Esophagus (tissue), 2 donors: ENCODE data around the gene DHX38. TPM values are rescaled to one million over a fixed set of nuclear protein-coding genes. Genes with fewer than 3 reads are reported as not detected.

ENCODE experiments used
- H3K27ac ChIP-seq, 2 donors: one replicate each; pipeline ENCODE4 v1.5.1; 2013; ENCODE audit warnings: low read depth in 2 of 2, mild to moderate bottlenecking in 2 of 2, inconsistent platforms in 1 of 2, low read length in 1 of 2, moderate library complexity in 1 of 2
- H3K27me3 ChIP-seq, 2 donors: one replicate each; pipeline ENCODE4 v1.6.1; 2013; ENCODE audit warnings: low read length in 2 of 2, control low read depth in 1 of 2, mild to moderate bottlenecking in 1 of 2; ENCODE audit not compliant: insufficient read depth in 2 of 2, control insufficient read depth in 1 of 2
- H3K36me3 ChIP-seq, 2 donors: one replicate each; pipeline ENCODE4 v1.6.1; 2013; ENCODE audit warnings: low read length in 1 of 2; ENCODE audit not compliant: control insufficient read depth in 2 of 2, insufficient read depth in 2 of 2
- H3K4me1 ChIP-seq, 2 donors: one replicate each; pipeline ENCODE4 v1.6.1; 2013; ENCODE audit warnings: low read length in 1 of 2; ENCODE audit not compliant: control insufficient read depth in 2 of 2, insufficient read depth in 2 of 2
- H3K4me3 ChIP-seq, 2 donors: one replicate each; pipeline ENCODE4 v1.5.1; 2013; ENCODE audit warnings: low read length in 2 of 2, mild to moderate bottlenecking in 2 of 2, low read depth in 1 of 2, moderate library complexity in 1 of 2
- H3K9me3 ChIP-seq, 2 donors: one replicate each; pipeline ENCODE4 v1.6.1; 2013; ENCODE audit warnings: mild to moderate bottlenecking in 2 of 2, low read depth in 1 of 2, low read length in 1 of 2, moderate library complexity in 1 of 2; ENCODE audit not compliant: control insufficient read depth in 2 of 2, insufficient read depth in 1 of 2
- whole genome bisulfite sequencing, 2 donors: extraction: QIAGEN DNeasy Blood & Tissue Kit; methylation state at CpG; one replicate each; pipeline ENCODE4 v1.1.7; 2013; 5-methylcytosine and 5-hydroxymethylcytosine counted together
- polyA plus RNA-seq, 2 donors: library from polyadenylated mRNA; stranded (reverse); fragments of 200-250 nt; gene quantifications; one replicate each; pipeline ENCODE4 v1.2.3, GENCODE V29; 2013
- donor health status: healthy with polysubstance abuse.
- donor health status: Bipolar disorder and iron deficiency.

DHX38 gene
- polyA plus RNA-seq, 2 donors, result 33.7 to 39.6 TPM

DNA sequence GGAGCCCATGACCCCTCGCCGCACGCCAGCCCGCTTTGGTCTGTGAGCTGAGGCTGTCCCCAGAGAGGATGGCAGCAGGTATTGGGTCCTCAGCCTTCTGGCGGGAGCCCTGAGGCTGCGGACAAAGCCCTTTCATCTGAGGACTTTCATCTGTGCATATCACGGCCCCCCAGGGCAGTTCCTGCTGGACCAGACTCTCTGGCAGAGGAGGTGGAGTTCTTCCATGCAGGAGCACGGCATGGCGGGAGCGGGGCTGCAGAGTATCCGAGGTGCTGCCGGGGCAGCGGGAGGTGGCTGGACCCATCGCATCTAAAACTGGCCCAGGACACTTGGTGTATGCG is 18.8 kb downstream of the DHX38 start:
- no peaks in the 10 kb centered on the region for H3K9me3 ChIP-seq
- H3K4me3 ChIP-seq, result no peak overlapping the region
- WGBS, 2 donors, result 86 to 90% methylated on average over 15 of the region's 15 CpGs
- H3K27me3 ChIP-seq, result no peaks in the 10 kb centered on the region
- no peaks in the 10 kb centered on the region for H3K4me1 ChIP-seq
- H3K27ac ChIP-seq, result no peak overlapping the region
- H3K36me3 ChIP-seq, result peaks cover 26 to 47% of the 10 kb centered on the region in 2 donors

DNA sequence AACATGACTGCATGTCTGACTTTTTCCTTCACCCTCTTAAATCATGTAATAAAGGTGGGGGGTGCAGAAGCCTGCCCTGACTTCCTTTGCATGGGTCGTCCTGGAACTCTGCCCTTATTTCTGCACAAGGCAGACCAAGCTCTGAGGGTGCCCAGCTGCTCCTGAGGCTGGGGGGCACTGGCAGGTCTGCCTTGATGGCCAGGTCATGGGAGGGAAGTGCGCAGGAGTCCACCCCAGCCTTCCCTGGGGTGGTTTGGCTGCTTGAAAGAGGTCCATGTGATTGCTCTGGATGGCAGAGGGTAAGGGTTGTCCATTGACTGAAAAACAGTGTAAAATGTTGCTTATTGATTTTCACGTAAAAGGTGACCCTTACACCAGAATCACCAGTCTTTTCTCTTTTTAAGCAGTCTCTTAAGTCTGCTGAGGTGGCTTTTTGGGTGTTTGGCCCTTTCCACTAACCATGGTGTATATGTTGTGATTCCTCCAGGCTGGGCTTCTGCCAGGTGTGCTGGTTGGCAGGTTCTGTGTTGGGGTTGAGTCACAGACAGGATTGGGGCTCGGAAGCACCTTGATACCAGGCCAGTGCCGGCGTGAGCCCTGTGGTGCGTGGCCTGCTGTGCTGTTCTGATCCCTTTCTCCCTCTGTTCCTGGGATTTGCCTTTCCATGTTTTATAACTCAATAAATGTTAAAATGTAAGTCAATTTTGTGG is 19.4 kb downstream of the DHX38 start:
- WGBS, 2 donors, result 75 to 79% methylated on average over 7 of the region's 7 CpGs
- Histone ChIP-seq H3K9me3 (no peaks in the 10 kb centered on the region), H3K36me3 (peaks cover 24 to 42% of the 10 kb centered on the region in 2 donors), H3K27ac (no peak overlapping the region), H3K4me3 (no peak overlapping the region), H3K4me1 (no peaks in the 10 kb centered on the region), H3K27me3 (no peaks in the 10 kb centered on the region)

DNA sequence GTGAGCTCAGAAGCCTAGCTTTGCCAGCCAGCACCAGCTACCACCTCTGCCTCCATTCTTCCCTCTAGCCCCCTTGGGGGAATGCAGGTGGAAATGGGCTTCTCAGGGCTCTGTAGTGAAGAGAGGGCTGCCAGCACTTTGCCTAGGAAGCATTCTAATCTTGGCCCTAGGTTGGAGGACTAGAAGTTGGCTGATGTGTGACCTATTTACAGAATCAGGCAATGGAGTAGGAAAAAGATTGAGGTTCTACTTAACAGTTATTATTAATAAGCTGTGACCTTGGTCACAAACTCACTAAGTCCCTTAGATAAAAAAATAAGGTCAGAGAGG is 19.9 kb downstream of the DHX38 start:
- Histone ChIP-seq H3K27ac (no peak overlapping the region), H3K4me1 (no peaks in the 10 kb centered on the region), H3K36me3 (peaks cover 22 to 37% of the 10 kb centered on the region in 2 donors), H3K27me3 (no peaks in the 10 kb centered on the region), H3K4me3 (no peak overlapping the region), H3K9me3 (no peaks in the 10 kb centered on the region)

DNA sequence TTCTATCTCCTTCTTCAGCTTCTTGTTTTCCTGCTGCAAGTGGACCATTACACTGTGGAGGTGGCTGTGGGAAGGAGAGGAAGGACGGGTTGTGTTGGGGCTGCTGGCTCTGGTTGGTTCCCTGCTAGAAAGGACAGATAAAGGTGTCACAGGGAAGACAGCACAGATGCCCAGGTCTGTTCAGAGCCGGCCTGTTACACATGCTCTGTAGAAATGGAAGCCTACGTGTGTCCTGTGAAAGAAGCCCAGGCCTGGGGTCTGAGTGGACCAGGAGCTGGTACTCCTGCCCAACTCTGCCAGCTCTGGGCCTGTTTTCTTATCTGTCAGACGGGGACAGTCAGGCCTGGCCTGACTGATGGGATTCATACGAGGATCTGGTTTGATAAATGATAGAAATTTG is 26.4 kb downstream of the DHX38 start:
- WGBS, 2 donors, result 84 to 89% methylated on average over 5 of the region's 5 CpGs

DNA sequence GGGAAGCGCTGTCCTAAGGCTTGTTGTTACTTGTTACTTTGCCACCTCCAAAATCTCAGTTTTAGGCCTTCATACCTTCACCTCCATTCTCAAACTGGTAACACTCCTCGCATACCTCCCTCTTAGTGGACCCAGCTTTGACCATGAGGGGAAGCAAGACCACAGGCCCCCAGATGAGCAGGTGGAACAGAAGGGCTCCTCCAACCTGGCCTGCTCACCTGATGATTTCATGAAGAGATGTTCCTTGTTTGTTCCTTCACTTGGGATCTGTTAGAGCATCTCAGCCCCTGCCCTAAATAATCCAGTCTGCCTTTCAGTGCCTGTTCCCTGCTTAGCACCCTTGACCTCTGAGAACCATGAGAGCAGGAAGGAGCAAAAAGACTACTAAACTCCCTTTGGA is 28.7 kb downstream of the DHX38 start:
- Histone ChIP-seq H3K27me3 (no peaks in the 10 kb centered on the region), H3K4me1 (no peaks in the 10 kb centered on the region), H3K9me3 (no peaks in the 10 kb centered on the region), H3K27ac (no peak overlapping the region), H3K36me3 (no peaks in the 10 kb centered on the region), H3K4me3 (no peak overlapping the region)
- 92 to 100% methylated on average over 2 of the region's 2 CpGs for WGBS, 2 donors

More for the DNA sequence above, 26.4 kb downstream of the DHX38 start:
- Histone ChIP-seq H3K27me3 (no peaks in the 10 kb centered on the region), H3K27ac (no peak overlapping the region), H3K9me3 (no peaks in the 10 kb centered on the region), H3K4me1 (no peaks in the 10 kb centered on the region), H3K36me3 (no peaks in the 10 kb centered on the region), H3K4me3 (no peak overlapping the region)

DNA sequence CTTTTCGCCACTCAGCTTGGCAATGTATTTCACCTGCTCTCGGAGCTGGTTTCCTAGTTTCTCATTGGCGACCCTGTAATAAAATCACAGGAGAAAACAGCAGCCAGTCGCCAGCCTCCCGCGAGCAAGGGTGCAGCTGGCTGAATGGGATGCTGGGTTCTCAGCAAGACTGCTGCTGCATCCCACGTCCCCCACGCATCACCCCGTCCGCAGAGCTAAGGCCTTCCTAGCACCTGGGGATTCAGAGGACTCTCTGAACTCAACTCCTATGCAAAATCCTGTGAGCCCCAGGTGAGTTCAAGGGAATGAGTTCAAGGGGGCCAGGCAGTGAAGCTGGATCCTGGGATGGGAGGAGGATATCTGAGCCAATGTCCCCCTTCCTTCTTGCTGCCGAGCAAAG is 29.3 kb downstream of the DHX38 start:
- H3K27me3 ChIP-seq, result no peaks in the 10 kb centered on the region
- 87 to 91% methylated on average over 11 of the region's 11 CpGs for WGBS, 2 donors
- H3K36me3 ChIP-seq, result no peaks in the 10 kb centered on the region
- no peaks in the 10 kb centered on the region for H3K9me3 ChIP-seq
- H3K4me3 ChIP-seq, result no peak overlapping the region
- no peaks in the 10 kb centered on the region for H3K4me1 ChIP-seq
- H3K27ac ChIP-seq, result no peak overlapping the region

DNA sequence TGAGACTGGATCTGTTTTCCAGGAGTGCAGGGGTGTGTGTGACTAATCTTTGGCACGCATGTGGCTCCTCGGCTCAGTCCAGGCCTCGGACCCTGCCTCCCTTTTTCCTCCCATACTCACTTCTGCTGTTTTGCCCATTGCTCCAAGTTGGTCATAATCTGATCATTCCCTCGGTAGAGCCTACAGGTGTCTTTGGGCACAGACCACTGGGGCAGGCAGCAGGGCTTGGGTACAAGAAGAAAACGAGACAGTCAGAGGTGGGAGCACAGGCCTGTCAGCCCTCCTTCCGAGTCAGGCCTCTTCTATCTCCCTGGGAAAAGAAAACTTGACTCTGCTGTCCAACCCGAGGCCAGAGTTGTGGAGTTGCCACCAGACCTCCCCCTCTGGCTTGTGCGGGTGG is 29.8 kb downstream of the DHX38 start:
- H3K4me1 ChIP-seq, result no peaks in the 10 kb centered on the region
- no peaks in the 10 kb centered on the region for H3K36me3 ChIP-seq
- H3K27ac ChIP-seq, result no peak overlapping the region
- WGBS, 2 donors, result 78 to 79% methylated on average over 8 of the region's 8 CpGs
- no peaks in the 10 kb centered on the region for H3K27me3 ChIP-seq
- H3K4me3 ChIP-seq, result no peak overlapping the region
- no peaks in the 10 kb centered on the region for H3K9me3 ChIP-seq

DNA sequence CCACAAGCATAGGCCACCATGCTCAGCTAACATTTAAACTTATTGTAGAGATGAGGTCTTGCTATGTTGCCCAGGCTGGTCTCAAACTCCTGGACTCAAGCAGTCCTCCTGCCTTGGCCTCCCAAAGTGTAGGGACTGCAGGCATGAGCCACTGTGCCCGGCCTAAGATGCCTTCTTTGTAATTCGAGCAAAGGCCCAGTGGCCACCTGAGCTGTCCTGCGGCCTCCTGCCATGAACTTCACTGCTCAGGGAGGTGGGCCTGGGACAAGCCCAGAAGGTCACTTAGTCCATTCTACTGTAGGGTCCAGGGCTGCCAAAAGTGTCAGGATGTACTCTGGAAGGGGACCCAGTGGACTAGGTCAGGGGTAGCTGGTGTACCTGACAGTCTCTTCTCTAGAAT is 30.5 kb downstream of the DHX38 start:
- Histone ChIP-seq H3K4me1 (no peaks in the 10 kb centered on the region), H3K27me3 (no peaks in the 10 kb centered on the region), H3K36me3 (no peaks in the 10 kb centered on the region), H3K27ac (no peak overlapping the region), H3K4me3 (no peak overlapping the region), H3K9me3 (no peaks in the 10 kb centered on the region)
- WGBS, 2 donors, result 81 to 93% methylated on average over 3 of the region's 3 CpGs

DNA sequence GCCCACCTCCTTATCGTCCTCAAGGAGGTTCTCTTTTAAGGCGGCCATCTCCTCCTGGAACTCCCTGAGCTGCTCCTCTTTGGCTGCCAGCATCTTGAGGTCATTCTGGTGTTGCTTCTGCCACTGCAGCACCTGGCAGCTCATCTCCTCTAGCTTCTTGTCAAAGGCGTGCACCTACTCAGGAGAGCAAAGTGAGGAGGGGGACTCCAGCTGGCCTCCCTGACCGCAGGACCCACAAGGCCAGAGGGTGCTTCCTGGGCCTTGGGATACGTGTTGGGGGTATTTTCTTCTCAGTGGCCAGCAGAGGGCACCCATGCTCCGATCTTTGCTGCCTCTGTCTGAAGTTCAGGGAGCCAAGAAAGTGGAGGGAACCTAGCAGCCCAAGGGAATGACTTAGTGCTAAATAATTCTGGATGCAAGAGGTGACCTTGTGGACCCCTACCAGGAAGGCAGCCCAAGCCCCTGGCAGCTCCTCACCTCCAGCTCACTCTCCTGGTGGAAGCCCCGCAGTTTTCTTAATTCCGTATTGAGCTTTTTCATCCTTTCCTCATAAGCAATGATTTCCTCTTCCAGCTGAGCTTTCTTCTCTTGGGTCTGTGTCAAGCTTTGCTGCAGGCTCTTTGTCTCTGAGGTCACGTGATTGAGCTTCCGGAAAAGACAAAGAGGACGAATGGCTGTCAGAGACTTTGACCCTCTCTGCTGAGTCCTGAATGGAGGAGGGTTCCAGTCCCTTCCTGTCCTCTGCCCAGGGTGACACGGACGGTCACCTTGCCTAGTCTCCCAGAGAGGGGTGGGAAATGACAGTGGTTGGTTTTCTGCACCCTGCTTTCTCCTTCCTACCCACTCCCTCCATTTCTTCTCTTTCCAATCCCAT is 31.4 kb downstream of the DHX38 start:
- Histone ChIP-seq H3K4me1 (no peaks in the 10 kb centered on the region), H3K9me3 (no peaks in the 10 kb centered on the region), H3K27ac (no peak overlapping the region), H3K27me3 (no peaks in the 10 kb centered on the region), H3K36me3 (no peaks in the 10 kb centered on the region), H3K4me3 (no peak overlapping the region)
- WGBS, 2 donors, result 37 to 39% methylated on average over 13 of the region's 13 CpGs
